GM08714 (cell line): Measurements from ENCODE around the gene RARA.

ENCODE experiments used
- H3K4me3 ChIP-seq: fragments of 200-500 bp; sonication (Bioruptor generic); 2 replicates; pipeline ENCODE4 v1.5.1; 2014; ENCODE audit warnings: mild to moderate bottlenecking, low read length, inconsistent platforms
- ZNF274 ChIP-seq: IDR thresholded peaks from 2 replicates; pipeline ENCODE4 v1.6.1; 2012; ENCODE audit warnings: mild to moderate bottlenecking, low read depth, low read length

The RARA gene

GRCh38 chr17:40399185-40399584 is 90.2 kb downstream of the RARA start:
- H3K4me3 ChIP-seq: no peak overlapping the region
- no peak for TF ChIP-seq ZNF274

- no peak for TF ChIP-seq ZNF274
- no peak overlapping the region for H3K4me3 ChIP-seq
Observed at GRCh38 chr17:40402668-40403067, 93.7 kb downstream of the RARA start.

GRCh38 chr17:40404003-40404402 is 95.0 kb downstream of the RARA start:
- TF ChIP-seq ZNF274: no peak
- no peak overlapping the region for H3K4me3 ChIP-seq
